NCI-H82 treated with DMSO at 0.1 percent for 48 hours (cell line): ENCODE results near the gene KIRREL1.
"Not testable (repeated sequence)": the region's sequence is repeated elsewhere in the genome, so short reads cannot be mapped to it uniquely, and the experiment has no call there.

Experiments
- DNase-seq: peaks from one replicate; lab custom pipeline; 2025; ENCODE audit not compliant: unreplicated experiment; lab: John Stamatoyannopoulos, UW

The KIRREL1 gene

DNA sequence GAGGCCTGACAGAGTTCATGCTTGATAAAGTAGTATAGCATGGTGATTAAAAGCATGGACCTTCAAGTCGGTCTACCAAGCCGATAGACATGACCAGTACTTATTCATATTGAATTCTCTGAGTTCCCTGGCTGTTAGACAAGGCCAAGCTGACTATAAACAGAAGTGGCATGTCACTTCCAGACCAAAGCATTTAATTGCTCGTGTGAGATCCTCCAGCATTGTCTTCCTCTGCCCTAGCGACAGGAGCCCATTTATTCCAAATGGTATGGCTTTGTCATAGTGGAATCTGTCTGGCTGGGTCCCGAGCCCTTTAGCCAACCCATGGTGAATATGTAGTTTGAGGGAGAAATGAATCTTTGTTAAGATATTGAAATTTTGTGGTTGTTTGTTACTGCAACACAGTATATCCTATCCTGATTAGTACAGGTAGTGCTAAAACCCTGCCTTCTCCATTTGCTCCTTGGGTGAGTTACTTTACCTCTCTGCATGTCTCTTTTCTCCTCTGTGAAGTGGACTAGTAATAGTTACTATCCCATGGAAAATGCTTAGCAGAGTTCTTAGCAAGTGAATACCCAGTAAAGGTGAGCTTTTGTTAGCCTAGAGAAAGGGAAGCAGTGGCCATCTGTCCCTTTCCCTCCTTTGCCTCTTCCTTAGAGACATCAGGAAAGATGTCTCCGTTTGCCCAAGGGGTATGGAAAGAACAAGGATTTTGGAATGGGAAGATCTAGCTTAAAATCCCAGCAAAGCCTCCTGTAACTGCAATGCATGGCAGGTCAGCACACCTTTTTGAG lies 109.6 kb downstream of the KIRREL1 start:
- no peak for DNase-seq

DNA sequence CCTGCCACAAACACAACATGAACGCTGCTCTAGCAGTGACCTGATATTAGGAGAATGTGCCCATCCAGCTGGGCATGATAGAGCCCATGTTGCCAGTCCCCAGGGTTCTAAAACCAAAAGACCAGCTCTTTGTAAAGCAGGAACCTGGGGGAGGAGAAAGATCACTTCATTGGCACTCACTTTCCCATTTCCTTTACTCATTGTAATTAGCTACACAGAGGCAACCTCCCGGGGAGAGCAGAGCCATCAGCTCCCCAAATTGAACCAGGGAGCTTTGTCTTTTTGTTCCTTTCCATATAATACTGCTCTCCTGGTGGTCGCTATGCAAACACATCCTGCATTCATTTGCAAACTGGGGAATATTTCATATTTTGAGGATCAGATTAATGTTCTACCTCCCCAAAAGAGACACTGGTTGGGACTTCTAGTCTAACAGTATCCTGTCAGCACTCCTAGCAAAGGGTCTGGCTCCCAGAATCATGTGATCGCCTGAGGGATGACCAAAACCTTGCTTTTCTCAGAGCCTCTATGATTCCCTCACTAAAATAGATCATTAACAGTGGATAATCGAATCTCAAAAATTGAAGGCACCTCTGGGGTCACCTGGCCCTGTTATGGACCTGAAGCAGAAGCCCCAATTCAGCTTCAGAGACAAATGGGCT lies 110.5 kb downstream of the KIRREL1 start:
- DNase-seq, result no peak

DNA sequence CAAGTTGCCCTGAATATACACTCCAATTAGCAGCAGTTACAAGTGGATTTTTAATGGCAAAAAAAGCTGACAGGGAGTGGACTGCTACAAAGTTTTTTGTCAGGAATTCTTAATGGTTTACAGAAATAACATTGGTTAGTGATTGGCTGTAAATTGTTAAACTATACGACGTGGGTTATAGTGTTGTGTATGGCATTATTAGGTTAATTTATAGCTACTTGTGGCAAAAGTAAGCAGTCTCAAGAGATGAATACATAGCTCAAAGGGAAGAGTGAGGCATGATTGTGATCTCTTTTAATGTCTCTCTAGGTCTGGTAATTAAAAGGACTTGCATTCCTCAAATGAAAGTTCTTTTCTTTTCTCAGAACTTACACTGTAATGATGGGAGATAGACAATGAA lies 111.4 kb downstream of the KIRREL1 start:
- no peak for DNase-seq

DNA sequence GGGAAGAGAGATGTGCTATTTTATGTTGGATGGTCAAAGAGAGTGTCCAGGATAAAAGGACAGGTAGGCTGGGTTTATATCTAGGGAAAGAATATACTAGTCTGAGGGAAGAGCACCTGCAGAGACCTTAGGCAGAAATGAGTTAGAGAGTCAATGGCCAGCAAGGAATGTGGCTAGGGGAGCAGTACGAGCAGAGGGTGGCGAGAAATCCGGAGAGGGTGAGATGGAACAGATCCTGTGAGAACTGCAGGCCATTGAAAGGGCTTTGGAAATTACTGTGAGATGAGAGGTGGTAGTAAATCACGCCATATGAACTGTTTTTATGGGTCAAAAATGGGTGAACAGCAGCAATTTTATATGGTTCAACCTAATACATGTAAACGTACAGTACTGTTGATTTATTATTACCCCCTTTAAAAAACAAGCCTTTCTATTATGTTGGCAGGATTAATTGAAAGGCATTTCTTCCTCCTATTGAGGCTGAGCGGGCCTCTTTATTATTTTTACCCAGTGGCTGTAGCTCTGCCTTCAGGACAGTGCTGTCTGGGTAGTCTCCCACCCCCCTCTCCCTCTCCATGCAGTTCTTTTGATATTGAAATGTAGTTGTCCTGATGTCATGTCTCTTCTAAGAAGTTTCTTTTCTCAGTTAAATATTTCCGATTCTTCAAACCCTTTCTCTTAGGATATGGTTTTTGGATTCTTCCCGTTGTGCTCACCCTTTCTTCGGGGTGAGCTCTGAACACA lies 112.1 kb downstream of the KIRREL1 start:
- no peak for DNase-seq

DNA sequence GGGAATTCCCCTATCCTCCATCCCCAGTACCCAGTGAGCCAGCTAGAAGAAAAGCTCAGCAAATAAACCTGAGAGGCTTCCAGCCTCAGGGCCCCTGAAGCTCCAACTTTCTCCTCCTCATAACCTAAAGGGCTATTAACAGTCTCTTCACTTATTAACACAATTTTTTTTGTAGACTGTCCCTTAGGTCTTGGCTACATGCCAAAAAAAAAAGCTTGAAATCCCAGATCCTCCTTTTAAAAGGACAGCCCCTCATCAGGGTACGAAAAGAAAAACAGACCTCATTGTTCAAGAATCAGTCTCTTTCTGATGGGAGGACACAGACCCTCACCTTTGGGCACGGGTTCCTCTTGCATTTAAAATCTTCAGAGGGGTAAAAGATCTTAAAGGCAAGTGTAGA lies 114.5 kb downstream of the KIRREL1 start:
- DNase-seq, result no peak

DNA sequence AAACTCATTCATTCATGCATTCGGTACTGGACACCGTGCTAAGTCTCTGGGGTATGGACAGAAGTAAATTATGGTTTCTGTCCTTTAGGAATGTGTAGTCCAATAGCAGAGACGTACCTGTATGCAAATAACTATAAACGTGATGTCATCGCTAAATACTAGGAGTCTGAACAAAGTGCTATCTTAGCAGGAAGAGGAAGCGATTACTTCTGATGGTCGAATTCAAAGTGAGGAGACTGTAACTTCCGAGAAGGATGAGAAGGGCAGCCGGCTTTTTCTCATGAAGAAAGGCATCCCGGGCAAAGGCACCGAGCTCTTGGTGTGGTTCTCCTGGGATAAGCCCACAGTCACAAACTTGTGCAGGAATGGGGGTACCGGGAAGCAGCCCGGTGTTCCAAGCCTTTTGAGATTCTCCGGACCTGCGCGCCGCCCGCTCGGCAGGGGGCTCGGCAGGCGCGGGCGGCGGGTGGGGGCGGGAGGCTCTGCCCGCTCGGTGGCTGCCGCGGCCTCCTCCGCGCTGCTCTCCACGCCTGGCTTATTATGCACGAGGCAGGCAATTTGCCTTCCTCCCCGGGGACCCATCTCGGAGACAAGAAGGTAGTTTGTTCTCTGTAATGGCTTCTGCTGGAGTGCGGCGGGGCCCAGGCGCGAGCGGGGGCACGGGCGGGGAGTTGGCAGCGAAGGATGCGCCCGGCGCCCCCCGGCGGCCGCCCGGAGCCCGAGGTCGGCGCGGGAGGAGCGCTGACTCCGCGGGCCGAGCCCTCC lies 119.7 kb downstream of the KIRREL1 start:
- DNase-seq, result peak; percentile 52

DNA sequence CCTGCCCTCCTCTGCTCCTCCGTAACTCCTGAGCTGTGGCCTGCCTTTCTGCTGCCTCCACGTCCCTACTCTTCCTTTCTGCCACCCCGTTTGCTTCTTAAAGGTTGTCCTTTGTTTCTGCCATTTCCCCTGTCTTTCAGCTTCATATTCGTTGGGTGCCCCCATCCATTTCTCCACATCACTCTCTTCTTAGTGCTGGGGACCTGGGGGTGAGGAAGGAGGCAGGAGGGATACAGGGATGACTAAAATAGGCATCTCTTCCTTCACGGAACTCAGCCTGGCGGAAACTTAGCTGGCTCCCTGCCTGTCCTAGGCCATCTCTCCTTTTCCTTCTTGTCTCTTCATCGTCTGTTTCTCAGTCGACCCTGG lies 120.3 kb downstream of the KIRREL1 start:
- DNase-seq, result no peak

DNA sequence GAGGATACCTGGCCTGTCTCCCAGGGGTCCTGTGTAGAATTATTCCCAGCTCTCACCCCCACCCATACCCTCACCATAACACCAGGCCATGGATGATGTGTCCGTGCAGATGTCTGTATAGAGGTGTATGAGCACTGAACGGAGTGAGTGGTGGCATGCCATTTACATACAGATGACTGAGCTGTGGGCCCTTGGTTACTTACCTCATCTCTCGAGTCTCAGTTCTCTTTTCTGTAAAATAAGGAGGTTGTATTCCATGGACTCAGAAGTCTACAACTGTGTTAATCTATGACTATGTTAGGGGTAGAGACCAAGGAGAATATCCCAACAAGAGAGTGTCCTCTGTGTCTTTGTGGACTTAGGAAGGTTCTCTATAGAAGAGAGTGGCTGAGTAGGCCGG lies 121.7 kb downstream of the KIRREL1 start:
- no peak for DNase-seq

DNA sequence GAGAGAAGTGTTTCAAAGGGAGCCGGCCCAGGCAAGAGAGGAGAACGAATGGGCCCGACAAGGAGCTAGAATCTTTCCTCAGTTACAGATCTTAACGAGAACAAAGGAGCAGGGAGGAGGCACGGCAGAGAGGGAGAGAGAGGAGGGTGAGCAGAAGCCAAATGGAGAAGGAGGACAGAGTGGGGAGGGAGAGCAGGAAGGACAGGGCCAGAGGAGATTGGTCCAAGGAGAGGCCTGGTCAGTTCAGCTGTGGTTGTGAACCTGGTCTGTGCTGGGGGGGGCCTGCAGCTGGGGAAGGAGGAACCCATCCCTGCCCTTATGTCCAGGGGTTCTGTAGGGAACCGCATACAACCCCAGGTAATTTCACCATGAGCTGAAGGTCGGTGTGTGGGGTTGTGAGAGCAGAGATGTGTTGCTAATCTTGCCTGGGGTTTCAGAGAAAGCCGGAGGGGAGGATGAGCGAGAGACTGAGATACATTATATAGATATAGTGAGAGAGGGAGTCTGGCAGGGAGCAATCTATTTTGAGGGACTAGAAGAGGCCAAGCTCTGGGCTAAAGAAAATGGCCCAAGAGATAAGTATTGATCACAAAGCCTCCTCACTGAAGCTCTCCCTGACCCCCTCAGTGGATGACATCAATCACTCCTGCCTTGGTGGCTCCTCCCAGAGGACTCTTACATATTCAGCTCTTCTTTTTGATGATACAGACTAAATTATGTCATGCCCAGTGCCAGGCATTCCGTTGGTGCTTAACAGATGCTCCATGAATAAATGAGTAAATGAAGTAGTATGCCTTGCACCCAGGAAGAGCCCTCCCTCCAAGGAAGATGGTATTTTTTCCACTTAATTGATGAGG lies 123.1 kb downstream of the KIRREL1 start:
- no peak for DNase-seq

DNA sequence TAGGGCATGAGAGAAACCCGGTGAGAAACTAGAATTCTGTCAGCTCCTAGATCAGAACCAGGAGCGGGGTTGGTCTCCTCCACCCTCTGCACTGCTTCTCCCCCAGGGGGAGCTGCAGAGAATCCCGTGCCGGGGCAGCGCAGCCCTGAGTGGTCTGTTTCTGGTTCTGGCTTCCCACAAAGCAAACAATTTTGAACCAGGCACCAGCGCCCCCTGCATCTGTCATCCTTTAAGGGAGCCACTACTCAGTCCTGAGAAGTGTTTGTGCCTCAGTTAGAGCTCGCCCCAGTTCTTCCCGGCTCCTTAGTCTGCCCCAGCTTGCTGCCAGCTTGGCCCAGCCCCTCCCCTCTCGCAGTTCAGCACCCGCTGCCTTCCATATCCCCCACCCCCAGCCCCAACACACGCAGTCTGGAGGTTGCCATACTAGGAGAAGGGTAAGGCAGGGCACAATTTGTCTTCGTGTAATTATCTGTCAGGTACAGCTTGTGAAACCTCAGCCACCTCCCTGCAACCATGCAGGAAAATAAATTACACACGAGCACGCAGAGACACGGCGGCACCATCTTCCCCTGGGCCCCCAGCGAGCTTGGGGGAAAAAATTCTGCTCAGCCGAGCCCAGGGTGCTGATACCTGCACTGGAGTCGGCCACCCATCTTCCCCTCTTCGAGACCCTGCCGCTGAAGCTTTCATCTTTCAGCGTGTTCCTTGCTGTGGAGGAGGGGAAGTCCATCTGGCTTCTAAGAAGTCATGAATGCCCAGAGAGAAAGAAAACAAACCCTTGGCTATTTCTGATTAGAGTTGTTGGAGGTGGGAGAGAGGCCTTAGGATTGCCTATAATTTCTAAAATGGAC lies 124.6 kb downstream of the KIRREL1 start:
- DNase-seq, result peak; percentile 54

DNA sequence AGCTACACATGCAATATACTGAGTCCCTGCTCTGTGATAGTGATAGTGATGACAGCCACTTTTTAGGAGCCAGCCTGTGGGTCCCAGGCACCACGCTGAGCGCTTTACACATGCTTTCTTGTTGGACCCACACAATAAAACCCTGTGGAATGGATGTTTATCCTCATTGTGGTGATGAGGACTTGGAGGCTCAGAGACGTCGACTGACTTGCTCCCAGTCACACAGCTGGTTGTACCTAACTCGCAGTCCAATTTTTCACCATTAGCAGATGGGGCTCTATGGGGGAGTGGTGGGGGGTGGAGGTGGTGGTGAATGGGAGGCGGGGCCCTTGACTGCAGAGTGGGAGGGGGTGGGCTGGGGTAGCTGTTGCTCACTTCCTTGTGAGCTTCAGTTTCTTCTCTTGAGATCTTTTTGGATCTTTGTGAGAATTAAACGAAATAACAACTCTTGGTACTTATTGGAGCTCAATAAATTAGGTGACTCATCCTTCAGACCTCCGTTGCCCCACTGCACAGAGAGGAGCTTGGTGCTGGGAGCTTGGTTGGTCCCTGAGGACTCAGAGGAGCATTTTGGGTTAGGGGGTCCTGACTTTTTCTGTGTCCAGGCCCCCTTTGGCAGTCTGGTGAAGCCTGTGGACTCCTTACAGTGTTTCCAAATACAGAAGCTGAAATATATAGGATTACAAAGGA lies 125.4 kb downstream of the KIRREL1 start:
- no peak for DNase-seq

DNA sequence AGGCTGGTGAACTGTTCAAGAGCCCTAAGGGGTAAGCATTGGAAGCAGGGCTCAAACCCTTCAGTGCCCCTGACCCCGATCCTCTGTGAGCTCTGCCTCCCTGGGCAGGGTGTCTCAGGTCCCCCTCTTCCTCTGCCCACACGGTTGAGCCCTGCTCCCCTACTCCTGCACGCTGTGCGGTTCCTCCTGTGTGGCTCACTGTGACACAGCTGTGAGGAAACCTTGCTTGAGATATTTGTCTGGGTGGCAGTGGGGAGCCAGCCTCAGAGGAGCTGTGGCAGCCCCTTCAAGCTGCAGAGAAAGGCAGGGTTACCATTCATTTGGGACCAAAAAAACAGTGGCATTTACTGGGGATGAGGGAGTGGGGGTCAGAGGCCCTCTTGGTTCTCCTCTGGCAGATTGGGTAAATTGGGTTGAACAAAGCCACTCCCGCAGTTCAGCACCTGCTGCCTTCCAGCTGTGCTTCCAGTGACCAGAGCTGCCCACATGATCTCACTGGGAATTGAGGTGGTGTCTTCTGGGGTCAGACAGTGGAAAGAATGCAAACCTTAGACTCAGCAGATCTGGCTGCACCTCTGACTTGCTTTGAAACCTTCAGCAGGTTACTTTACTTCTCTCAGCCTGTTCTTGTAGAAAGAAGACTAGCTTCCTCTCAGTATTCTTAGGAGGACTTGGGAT lies 126.7 kb downstream of the KIRREL1 start:
- DNase-seq, result no peak

DNA sequence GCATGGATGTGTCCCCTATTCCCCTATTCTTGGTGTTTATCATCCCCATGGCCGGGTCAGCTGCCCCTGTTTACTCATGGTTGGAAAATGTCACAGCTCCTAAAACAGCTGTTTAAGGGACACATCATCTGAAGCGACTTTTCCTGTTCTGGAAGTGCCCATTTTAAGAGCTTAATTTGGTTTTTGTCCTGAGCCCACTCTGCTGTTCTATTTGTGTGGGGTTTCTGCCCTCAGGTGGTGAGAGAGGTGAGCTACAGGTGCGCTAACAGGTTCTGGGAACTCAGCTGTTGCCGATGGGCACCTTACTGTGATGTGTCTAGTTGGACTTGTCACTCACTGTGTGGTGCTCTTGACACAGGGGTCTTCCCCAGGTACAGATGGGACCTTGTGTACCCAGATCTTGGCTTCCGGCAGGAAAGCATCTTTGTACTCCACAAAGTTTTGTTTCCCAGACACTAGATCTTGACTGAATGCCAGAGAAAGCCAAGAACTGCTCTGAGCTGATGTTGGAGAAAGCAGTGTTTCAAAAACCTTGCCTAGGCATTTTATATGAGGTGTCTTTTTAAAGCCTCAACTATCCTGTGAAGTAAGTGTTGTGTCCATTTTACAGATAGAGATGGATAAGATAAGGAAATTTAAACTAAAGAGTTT lies 128.3 kb downstream of the KIRREL1 start:
- peak; percentile 47 for DNase-seq

DNA sequence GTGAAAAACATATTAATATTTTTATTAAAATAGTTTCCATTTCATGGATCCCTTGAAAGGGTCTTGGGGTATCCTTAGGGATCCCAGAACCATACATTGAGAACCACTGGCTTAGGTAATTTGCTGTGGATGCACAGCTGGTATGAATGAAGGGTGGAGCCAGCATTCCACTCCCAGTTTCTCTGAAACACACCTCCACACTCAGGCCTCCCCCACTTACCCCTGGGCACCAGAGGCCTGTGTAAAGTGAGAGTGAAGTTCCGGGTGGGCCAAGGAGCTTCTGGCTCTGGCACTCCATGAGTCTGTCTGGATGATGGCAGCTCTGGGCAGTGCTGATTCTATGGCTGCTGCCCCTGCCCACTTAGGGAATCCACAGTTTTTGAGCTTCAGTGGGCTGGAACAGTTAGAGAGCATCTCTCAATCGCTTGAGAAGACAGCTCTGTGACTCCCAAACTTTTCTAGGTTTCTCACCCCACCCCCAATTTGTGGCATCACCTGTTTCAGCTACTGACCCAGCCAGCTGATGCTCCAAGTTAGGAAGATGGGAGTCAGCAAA lies 129.5 kb downstream of the KIRREL1 start:
- no peak for DNase-seq

DNA sequence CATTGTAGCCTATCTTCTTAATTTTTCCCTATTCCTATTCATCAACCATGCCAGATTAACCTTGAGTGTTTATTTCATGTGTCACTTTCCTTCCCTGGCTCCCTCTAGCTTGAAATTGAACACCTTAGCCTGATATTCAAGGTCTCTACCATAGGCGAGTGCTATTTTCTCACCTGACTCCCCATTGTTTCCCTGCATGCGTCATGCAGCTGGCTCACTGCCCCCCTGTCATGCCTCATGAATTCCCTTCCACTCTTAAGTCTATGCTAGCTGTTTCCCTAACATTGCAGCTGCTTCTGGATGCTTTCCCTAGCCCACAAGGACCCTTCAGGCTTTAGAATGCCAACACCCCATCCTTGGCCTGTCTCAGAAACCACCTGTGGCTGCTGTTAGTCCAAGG lies 130.6 kb downstream of the KIRREL1 start:
- no peak for DNase-seq

DNA sequence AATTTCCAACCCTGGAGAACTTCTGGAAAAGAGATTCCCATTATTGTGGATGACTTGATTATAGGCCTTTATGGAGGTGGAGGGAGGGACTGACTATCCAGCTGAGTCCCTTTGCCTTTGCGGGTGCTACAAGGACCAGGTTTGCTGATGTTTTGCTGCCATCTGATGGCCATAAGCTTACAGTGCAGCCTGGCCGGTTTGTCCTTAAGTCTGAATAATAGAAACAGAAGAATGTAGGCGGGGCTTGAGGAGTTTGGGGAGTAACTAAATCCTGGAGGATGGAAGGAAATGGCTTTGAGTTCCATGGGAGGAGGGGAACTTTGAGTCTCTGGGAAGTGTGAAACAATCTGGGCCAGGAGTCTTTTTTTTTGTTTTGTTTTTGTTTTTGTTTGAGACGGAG lies 131.6 kb downstream of the KIRREL1 start:
- DNase-seq, result peak; percentile 81

DNA sequence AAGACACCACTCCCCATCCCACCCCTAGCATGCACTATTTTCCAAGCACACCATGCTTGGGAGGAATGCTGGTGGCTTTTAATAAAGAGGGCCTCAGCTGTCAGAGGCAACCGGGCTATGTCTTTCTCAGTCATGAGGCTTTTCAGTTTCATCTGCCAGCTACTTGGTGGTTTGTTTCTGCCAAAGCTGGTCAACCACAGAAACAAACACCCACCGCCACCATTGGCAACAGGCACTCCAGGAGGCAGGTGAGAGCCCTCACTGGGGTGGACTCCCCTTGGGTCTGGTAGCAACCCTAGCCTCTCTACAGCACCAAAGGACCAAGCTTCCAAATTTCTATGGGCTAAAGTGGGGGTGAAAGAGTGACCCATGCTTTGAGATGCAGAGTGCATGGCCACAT lies 133.0 kb downstream of the KIRREL1 start:
- DNase-seq, result no peak

DNA sequence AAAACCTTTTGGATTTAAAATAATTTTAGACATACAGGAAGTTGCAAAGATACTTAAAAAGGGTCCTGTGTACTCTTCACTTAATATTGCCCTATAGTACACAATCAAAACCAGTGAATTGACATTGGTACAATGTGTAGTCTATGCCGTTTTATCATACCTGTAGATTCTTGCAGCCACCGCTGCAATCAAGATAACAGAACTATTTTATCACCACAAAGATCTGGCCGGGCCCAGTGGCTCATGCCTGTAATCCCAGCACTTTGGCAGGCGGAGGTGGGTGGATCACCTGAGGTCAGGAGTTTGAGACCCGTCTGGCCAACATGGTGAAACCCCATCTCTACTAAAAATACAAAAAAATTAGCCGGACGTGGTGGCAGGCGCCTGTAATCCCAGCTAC lies 135.1 kb downstream of the KIRREL1 start:
- DNase-seq, result not testable (repeated sequence)
